IPS-11a (cell line): ENCODE measurements around the gene GPR62.

Source experiments
- H3K4me3 ChIP-seq: one replicate; pipeline ENCODE4 v1.5.1; 2013; ENCODE audit warnings: low read depth, low read length, control low read depth

GPR62 gene

DNA sequence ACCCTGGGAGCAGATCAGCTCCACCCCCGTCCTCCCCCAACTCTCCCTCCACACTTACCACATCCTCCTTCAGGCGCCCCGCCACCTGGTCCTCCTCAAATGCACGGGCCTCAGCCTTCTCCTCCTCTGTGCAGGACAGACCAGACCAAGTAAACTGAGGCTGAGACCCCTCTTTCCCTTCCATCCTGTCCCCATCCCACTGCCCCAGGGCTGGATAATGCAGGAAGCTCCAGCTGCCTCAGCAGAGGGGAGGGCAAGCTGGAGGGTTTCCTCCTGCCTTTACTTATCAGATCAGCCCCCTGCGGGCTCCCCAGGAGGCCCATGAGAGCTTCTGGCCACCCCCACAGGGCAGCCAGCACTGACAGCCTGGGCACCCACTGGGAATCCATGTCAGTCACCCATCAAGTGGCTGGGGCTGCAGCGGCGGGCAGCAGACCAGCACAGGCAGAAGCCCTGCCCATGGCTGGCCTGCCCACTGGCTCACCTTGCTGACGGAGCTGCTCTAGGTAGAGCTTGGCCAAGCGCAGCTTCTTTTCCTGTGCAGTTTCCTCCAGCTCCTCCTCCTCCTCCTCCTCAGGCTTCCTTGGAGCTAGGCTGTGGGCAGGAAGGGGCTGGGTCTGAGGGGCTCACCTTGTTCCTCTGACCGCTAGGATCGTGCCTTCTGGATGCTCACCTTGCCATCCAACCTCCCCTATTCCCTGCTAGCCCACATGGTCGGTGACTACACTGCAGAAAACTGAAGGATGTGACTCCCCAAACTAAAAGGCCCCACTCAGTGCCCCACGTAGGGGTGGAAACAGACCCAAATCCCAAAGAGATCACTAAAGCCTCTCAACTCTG is 17.4 kb upstream of the GPR62 start:
- no peak overlapping the region for H3K4me3 ChIP-seq

DNA sequence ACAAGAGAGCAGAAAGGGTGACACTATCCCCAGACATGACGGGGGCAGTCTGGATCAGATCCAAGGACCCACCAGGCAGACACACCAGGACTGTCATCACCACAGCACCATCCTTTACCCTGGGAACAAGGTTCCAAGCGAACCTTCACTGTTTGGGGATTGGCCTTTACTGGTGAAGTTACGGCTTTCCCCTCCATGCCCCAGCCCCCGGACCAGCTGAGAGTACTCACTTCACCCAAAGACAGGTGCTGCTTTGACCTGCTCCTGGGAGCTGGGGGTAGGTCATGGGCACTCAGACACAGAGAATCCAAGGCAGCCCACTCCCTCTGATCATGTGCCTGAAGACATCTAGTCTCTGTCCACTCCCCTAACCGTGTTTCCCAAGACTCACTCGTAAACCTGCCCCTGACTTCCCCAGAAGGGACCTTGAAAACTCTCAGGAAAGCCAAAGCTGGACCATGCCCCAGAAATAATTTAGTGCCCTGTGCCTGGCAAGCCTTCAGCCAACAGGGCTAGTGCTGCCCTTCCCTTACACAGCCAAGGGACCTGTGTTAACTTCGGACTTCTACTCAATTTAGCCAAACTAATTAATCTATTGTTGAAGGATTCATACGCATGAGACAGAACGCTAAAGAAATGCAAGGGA is 16.3 kb upstream of the GPR62 start:
- H3K4me3 ChIP-seq = no peak overlapping the region

DNA sequence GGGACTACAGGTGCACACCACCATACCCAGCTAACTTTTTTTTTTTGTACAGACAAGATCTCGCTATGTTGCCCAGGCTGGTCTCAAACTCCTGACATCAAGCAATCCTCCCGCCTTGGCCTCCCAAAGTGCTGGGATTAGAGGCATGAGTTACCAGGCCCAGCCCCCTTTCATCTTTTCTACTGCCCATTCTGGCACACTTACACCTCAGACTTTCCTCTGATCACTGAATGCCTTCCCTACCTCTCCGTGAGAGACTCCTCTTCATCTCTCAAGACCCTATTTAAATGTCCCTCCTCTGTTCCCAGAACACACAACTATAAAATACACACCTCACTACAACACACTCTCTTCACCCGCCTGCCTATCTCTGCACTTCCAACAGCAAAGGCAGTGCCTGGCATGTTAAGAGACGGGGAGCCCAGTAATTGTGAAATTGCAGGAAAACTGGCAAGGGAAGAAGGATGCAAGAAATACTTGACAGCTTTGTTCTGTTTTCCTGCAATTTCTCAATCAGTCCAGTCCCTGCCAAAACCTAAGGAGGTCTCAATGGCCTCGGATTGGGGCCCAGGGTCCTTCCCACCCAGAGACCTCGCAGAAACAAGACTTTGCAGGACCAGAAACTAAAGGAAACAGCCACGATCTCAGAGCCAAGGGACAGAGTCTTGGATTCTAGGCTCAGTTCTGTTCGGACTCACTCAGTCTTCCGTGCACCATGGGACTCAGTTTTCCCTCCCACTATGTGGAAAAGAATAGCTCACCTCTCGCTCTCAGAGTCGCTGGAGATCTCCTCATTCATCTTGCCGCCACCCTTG is 14.3 kb upstream of the GPR62 start:
- peak overlapping the region; percentile 89 for H3K4me3 ChIP-seq

DNA sequence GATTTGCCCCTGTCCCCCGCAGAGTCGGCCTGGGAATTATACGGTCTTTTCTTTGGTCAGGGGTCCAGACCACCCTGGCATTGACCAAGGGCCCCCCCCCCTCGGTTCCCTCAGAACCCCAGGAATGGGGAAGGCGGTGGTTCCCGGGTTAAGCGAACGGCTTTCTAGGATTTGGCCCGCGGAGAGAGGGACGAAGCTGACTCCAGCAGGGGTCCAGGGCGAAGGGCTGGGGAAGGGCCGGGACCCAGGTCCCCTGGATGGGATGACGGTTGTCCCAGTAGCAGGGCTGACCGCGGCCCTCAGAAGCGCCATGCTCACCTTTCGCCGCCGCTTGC is 13.8 kb upstream of the GPR62 start:
- H3K4me3 ChIP-seq = peak overlapping the region; percentile 89

DNA sequence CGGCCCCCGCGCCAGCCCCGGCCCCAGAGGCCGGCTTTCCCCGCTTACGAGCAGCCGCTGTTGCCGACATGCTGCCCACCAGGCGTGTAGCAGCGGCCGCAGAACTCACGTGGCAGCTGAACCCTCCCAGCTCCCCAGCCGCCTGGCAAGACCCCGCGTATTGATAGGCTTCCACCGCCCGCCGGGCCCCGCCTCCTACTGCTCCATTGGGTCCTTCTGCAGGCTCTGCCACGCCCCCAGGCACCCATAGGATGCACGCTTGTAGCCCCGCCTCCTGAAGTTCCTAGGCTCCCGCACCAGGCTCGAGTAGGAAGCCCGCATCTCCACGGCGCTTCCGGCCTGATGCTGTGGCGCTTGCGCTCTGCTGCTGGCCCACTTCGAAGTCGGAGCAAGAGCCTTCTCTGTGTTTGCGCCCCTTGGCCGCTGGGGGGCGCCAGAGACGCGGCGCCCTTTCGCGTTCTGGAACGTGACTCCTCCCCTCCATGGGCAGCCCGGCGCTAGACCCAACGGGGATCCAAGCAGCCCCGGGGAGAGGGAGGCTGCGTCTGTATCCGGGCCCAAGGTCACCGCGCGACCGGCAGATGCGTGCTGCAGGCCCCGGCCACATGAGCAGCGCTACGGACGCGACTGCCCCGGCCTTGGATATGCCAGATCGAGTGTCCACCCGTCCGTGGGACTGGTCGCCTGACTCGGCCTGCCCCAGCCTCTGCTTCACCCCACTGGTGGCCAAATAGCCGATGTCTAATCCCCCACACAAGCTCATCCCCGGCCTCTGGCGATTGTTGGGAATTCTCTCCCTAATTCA is 13.2 kb upstream of the GPR62 start, which contains the start of the genes PARP3 and RRP9:
Gene PARP3 (plus strand): TSS at position 566 of the 805 bp plus-strand sequence. CDS start 993 bp downstream, outside the sequence.
Gene RRP9 (minus strand): TSS at position 107 of the 805 bp plus-strand sequence. CDS start 37 bp downstream, at position 70.
- peak within 1 kb of the TSS; percentile 89 for H3K4me3 ChIP-seq

DNA sequence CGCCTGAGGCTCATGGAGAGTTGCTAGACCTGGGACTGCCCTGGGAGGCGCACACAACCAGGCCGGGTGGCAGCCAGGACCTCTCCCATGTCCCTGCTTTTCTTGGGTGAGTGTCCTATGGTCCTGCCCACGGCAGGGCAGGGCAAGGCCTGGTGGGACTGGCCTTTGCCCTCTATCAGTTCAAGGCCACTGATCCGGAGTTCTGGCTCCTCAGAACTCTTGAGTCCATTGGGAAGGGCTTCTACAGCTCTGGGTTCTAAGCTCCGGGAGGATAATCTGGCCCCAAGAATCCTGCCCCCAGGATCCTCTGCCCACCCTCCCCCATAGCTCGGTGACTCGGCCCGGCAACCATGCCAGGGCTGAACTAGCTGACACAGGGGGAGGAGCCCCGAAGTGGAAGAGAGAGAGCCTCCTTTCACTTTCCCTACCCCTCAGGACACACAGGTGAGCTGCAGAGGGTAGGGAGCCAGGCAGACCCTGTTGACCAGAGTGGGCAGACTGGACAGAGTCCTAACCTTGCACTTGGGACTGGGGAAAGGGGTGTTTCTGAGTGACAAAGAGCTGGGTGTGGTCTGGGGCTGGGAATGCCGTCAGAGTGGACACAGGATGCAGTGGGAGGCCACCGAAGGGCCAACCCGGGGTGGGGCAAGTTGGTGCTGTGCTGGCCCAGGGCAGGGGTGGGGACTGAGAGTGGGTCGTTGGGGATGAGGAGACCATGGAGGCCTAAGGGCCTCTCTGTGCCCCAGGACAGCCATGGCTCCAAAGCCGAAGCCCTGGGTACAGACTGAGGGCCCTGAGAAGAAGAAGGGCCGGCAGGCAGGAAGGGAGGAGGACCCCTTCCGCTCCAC is 12.4 kb upstream of the GPR62 start:
- no peak overlapping the region for H3K4me3 ChIP-seq

DNA sequence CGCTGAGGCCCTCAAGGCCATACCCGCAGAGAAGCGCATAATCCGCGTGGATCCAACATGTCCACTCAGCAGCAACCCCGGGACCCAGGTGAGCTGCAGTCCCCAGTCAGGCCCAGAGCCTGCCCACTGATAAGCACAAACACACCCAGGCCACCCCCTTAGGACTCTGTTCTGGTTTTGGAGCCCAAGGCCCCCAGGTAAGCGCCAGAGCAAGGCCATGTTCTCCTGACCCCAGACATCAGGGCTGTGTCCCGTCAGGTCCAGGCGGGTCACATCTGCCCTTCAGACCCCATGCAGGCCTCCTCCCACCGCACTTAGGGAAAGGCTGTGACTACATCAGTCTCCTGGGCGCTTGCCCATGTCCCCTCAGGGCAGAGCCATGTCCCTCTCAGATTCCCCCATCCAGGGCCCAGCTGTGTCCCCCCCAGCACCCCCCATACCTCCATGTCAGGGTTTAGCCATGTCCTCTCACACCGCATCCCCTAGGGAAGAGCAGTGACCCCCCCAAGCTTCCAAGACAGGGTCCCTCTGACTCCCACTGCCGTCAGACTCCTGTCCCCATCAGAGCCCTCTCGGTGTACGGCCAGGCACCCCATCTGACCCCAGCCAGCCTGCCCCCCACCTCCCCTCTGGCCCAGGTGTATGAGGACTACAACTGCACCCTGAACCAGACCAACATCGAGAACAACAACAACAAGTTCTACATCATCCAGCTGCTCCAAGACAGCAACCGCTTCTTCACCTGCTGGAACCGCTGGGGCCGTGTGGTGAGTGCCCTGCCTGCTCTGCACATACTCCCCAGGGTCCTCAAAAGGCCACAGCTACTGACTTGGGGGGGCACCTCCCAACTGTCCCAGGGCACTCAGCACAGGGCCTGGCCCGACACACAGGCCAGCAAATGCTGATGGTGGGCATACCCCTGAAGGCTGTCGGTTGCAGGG is 11.5 kb upstream of the GPR62 start:
- H3K4me3 ChIP-seq = no peak overlapping the region

DNA sequence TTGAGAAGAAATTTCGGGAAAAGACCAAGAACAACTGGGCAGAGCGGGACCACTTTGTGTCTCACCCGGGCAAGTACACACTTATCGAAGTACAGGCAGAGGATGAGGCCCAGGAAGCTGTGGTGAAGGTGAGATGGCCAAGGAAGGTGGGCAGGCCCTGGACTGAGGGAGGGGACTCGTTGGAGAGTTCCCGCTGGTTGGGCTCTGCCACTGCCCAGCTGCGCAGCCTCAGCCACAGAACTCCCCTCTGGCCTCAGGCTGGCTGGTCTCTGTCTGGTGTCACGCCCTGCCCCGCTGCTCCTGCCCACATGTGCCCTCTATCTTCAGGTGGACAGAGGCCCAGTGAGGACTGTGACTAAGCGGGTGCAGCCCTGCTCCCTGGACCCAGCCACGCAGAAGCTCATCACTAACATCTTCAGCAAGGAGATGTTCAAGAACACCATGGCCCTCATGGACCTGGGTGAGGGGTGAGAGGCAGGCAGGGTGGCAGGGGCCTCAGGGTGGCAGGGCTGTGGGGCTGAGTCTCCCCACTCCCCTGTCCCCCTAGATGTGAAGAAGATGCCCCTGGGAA is 10.6 kb upstream of the GPR62 start:
- H3K4me3 ChIP-seq = no peak overlapping the region

DNA sequence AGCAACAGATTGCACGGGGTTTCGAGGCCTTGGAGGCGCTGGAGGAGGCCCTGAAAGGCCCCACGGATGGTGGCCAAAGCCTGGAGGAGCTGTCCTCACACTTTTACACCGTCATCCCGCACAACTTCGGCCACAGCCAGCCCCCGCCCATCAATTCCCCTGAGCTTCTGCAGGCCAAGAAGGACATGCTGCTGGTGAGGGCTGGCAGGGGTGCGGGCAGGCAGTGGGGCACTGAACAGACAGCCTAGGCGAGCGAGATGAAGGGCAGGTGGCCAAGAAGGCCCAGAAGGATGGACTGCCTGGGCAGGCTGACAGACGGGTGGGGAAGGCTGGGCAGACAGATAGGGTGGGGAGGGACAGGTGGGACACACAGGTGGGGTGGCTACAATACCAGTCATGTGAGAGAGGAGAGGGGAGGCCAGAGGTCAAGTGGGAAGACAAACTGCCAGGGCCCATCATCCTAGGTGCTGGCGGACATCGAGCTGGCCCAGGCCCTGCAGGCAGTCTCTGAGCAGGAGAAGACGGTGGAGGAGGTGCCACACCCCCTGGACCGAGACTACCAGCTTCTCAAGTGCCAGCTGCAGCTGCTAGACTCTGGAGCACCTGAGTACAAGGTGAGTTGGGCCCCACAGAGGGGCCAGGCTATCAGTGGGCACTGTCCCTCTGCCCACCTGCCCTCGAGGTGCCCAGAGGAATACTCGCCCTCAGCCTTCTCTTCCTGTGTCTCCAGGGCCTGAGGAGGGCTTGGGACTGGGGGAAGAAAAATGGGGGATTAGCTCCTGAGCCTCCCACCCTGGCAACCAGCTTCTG is 9.9 kb upstream of the GPR62 start:
- H3K4me3 ChIP-seq = no peak overlapping the region

DNA sequence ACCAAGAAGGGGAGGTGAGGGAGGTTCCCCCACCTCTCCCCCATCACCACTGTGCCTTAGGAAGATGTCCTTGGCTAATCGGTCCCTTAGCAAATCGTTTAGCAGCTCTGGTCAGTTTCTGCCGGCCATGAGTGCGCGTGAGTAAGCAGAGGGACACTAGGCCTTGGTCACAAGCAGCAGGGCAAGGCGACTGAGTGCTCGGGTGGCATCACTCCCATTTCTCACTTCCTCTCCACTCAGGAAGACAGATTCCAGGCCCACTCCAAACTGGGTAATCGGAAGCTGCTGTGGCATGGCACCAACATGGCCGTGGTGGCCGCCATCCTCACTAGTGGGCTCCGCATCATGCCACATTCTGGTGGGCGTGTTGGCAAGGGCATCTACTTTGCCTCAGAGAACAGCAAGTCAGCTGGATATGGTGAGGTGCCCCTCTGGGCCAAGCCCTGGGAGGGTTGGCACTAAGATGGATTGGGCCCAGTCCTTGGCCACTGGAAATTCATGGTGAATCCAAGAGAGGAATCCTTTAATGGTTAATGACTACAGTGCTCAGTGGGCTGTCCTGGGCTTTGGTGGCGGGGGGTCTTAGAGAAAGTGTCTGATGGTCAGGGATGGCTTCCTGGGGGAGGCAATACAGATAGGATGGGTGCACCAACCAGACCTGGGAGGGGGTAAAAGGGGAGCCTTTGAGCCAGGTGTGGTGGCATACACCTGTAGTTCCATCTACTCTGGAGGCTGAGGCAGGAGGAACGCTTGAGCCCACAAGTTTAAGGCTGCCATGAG is 9.1 kb upstream of the GPR62 start:
- no peak overlapping the region for H3K4me3 ChIP-seq

DNA sequence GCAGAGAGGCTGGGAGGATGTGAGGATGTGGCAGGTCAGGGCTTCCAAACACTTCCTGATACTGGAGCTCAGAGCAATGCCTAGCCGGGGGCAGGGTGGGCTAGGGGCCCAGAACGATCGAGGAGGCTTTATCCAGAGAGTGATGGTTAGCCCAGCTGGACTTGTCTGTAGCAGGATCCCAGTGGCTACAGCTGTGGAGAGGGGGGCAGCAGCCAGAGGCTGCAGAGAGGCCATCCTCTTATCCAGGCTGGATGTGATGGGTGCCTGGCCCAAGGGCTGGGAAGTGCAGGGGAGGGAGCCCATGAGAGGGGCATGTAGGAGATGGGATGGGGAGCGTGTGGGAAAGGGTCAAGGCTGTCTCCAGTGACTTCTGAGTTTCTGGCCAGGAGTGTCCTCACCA is 8.4 kb upstream of the GPR62 start:
- H3K4me3 ChIP-seq = no peak overlapping the region

DNA sequence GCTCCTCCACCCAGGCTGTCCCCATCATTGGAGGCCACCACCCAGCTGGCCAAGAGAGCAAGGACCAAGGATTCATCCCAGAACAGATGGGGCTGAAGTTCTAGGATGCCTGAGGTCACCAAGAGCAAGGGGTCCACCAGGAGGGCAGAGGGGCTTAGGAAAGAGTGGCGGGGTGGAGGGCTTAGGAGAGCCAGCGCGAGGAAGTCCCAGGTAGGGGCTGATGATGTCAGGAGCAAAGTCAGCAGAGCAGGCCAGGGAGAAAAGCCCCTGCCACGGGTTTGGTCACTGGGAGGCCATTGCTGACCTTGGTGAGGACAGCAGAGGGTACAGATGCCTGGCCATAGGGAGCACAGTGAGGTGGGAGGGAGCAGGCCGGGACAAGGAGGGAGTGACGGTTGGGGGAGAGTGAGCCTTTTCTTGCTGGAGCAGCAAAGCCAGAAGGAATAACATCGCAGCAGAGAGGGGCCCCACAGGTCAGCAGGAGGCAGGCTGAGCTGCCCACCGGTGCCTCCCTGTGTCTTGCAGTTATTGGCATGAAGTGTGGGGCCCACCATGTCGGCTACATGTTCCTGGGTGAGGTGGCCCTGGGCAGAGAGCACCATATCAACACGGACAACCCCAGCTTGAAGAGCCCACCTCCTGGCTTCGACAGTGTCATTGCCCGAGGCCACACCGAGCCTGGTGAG is 7.8 kb upstream of the GPR62 start:
- H3K4me3 ChIP-seq = no peak overlapping the region

DNA sequence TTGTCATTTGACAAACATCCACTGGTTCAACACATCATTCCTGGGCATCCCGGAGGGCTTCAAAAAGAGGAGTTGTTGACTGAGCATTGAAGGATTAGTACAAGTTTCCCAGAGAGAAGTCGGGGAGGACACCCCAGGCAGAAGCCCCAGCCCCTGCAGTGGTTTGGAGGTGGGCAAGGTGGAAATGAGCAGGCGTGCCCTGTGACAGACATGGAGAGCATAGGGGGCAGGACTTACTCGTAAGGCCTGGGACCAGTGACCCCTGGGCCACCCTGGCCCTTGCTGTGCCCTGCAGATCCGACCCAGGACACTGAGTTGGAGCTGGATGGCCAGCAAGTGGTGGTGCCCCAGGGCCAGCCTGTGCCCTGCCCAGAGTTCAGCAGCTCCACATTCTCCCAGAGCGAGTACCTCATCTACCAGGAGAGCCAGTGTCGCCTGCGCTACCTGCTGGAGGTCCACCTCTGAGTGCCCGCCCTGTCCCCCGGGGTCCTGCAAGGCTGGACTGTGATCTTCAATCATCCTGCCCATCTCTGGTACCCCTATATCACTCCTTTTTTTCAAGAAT is 7.1 kb upstream of the GPR62 start:
- H3K4me3 ChIP-seq = no peak overlapping the region

DNA sequence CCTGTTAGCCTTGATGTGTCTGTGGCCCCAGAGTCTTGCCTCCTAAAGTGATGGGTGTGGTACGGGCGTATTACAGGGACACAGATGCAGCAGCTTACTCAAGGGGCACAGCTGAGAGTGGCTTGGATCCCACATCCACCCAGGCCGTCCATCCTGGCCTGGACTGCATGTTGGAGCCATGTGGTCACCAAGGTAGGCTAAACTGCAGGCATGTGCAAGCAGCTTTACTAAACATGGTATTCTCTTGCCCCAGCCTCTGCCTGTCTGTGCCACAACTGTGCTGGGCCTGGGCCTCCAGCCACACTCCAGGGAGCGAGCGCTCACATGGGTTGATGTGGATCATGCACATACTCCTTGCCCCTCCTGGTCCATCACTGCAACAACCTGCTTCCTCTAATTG is 6.1 kb upstream of the GPR62 start:
- no peak overlapping the region for H3K4me3 ChIP-seq

DNA sequence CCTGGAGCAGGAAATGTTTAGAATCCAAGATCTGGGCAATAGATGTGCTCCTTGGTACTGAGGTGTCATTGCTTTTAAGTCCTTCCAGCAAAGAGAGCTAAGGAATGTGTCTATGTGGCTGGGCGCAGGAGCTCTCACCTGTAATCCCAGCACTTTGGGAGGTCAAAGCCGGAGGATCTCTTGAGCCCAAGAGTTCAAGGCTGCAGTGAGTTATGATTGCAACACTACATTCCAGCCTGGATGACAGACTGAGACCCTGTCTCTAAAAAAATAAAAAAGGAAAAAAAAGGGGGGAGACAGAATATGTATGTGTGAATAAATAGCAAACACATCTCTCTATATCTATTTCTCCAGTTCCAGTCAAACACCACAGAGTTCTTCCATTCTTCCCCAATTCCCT is 4.3 kb upstream of the GPR62 start:
- H3K4me3 ChIP-seq = no peak overlapping the region

DNA sequence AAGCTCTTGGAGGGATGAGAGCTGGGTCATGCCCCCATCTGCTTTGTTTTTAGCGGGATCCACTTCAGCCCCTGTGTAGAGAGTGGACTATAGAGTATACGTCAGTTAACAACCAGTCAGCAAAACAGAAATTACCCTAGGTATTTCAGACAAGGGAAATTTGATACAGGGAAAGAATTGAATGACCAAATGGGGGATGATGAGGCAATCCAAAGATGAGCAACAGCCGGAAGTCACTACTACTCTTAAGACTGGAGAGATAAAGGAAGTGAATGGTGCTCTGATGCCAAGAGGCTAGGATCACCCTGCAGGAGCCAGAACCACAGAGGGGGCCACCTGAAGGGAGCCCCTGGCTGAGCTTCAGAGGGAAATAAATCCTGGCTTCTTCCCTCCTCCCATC is 1.7 kb upstream of the GPR62 start:
- H3K4me3 ChIP-seq = no peak overlapping the region
